ENCODE measurements around the gene FADS3.
A peak's percentile ranks its signal among the peaks of the same experiment; 100 is the strongest.

DNA sequence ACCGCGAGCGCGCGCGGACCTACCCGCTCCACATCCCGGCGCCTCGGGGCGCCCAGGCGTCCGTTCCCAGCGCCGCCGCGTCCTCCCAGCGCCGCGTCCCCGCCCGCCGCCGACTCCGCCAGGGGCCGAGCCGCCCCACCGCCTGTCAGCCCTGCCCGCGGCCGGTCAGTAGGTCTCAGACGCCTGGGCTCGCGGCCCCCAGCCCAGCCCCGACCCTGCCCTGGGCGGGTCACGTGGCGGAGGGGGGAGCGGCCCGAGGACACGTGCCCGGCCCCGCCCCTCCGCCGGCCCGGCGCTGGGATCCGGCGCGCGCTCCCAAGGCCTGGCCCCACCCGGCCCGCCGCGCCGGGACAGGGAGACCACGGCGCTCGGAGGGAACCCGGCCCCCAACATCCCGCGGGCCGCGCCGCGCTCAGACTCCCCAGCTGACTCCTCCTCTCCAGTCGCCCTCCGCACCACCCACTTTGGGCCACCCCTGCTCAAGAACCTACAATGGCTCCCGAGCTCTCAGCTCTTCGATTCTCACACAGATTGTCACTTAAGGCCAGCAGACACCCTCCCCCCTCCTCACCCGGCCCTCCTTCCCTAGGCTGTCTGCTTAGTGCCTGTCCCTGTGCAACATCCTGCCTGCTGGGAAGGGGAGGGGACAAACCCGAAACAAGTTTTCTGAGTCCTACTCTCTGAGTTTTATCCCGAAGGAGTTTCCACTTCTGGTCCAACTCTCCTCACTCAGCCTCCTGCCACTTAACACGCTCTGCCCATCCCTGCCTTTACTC, 26.2 kb upstream of the FADS3 start, which contains the start of gene RAB3IL1:
- TF ChIP-seq EZH2 (IDR thresholded peaks at IDR 0.05) (no peak), RAD21 (IDR thresholded peaks at IDR 0.05; ENCODE audit: low read depth) (no peak), ZFX (IDR thresholded peaks at IDR 0.05) (peak; percentile 43; the same call in 1 of the 2 replicates)
- TF ChIP-seq, protein P1, sequence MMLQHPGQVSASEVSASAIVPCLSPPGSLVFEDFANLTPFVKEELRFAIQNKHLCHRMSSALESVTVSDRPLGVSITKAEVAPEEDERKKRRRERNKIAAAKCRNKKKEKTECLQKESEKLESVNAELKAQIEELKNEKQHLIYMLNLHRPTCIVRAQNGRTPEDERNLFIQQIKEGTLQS (IDR thresholded peaks at IDR 0.05) = no peak

Measured in HCT116 (cell line).